T follicular helper cell (primary cell): Measurements from ENCODE around the gene ZMYND8.
"Not testable (repeated sequence)": the region's sequence is repeated elsewhere in the genome, so short reads cannot be mapped to it uniquely, and the experiment has no call there.

Source experiments
- DNase-seq: peaks from one replicate; pipeline ENCODE4 v3.0.0-alpha.2; 2020; ENCODE audit warnings: low read depth

The ZMYND8 gene

GRCh38 chr20:47310729-47311128, 45.8 kb downstream of the ZMYND8 start:
- DNase-seq = no peak

GRCh38 chr20:47309806-47310426, 46.6 kb downstream of the ZMYND8 start:
- DNase-seq = no peak

- DNase-seq = no peak
These were observed 47.1 kb downstream of the ZMYND8 start for GRCh38 chr20:47309394-47309793.

- not testable (repeated sequence) for DNase-seq
These were observed 48.9 kb downstream of the ZMYND8 start for GRCh38 chr20:47307569-47307968.

GRCh38 chr20:47306755-47307370, 49.6 kb downstream of the ZMYND8 start:
- no peak for DNase-seq

GRCh38 chr20:47306095-47306494, 50.4 kb downstream of the ZMYND8 start:
- no peak for DNase-seq

GRCh38 chr20:47305667-47306066, 50.8 kb downstream of the ZMYND8 start:
- no peak for DNase-seq

GRCh38 chr20:47304287-47304686, 52.2 kb downstream of the ZMYND8 start:
- no peak for DNase-seq

- no peak for DNase-seq
These were observed 52.8 kb downstream of the ZMYND8 start for GRCh38 chr20:47303736-47304135.

GRCh38 chr20:47300071-47300470, 56.4 kb downstream of the ZMYND8 start:
- no peak for DNase-seq

GRCh38 chr20:47298624-47299023, 57.9 kb downstream of the ZMYND8 start:
- DNase-seq = no peak

GRCh38 chr20:47297746-47298145, 58.8 kb downstream of the ZMYND8 start:
- no peak for DNase-seq

GRCh38 chr20:47296950-47297349, 59.5 kb downstream of the ZMYND8 start:
- DNase-seq = no peak

- DNase-seq = no peak
These were observed 60.5 kb downstream of the ZMYND8 start for GRCh38 chr20:47295921-47296426.

GRCh38 chr20:47295129-47295813, 61.2 kb downstream of the ZMYND8 start:
- DNase-seq = no peak

GRCh38 chr20:47293631-47294030, 62.9 kb downstream of the ZMYND8 start:
- no peak for DNase-seq

GRCh38 chr20:47292581-47292980, 63.9 kb downstream of the ZMYND8 start:
- DNase-seq = no peak

- DNase-seq = no peak
These were observed 65.7 kb downstream of the ZMYND8 start for GRCh38 chr20:47290666-47291430.

GRCh38 chr20:47290008-47290407, 66.5 kb downstream of the ZMYND8 start:
- DNase-seq = no peak

- DNase-seq = no peak
These were observed 67.4 kb downstream of the ZMYND8 start for GRCh38 chr20:47289096-47289495.

GRCh38 chr20:47288530-47288929, 68.0 kb downstream of the ZMYND8 start:
- DNase-seq = not testable (repeated sequence)

GRCh38 chr20:47287609-47288144, 68.8 kb downstream of the ZMYND8 start:
- DNase-seq = no peak
